ELR (cell line): ENCODE results near the gene OTX1.
"Not testable (repeated sequence)": the region's sequence is repeated elsewhere in the genome, so short reads cannot be mapped to it uniquely, and the experiment has no call there.

Experiments used
- DNase-seq: peaks from one replicate; pipeline ENCODE4 v3.0.0-alpha.2; 2015; ENCODE audit warnings: low read depth

Gene OTX1

GRCh38 chr2:63058921-63059792 is 8.5 kb downstream of the OTX1 start:
- peak; percentile 14 for DNase-seq

- DNase-seq: peak; percentile 16
Observed at GRCh38 chr2:63059793-63060471, 9.3 kb downstream of the OTX1 start.

- DNase-seq: no peak
Observed at GRCh38 chr2:63060472-63060991, 9.9 kb downstream of the OTX1 start.

GRCh38 chr2:63064197-63064596 is 13.6 kb downstream of the OTX1 start:
- DNase-seq: no peak

GRCh38 chr2:63064661-63065060 is 14.0 kb downstream of the OTX1 start:
- DNase-seq: no peak

GRCh38 chr2:63066265-63066664 is 15.6 kb downstream of the OTX1 start:
- no peak for DNase-seq

- no peak for DNase-seq
Observed at GRCh38 chr2:63066838-63067237, 16.2 kb downstream of the OTX1 start.

- DNase-seq: no peak
Observed at GRCh38 chr2:63071664-63072063, 21.0 kb downstream of the OTX1 start.

GRCh38 chr2:63073994-63074393 is 23.4 kb downstream of the OTX1 start:
- no peak for DNase-seq

GRCh38 chr2:63074399-63074798 is 23.8 kb downstream of the OTX1 start:
- not testable (repeated sequence) for DNase-seq

- peak; percentile 25 for DNase-seq
Observed at GRCh38 chr2:63078852-63079606, 28.4 kb downstream of the OTX1 start.

GRCh38 chr2:63081404-63081803 is 30.8 kb downstream of the OTX1 start:
- DNase-seq: no peak

- DNase-seq: no peak
Observed at GRCh38 chr2:63086687-63087086, 36.1 kb downstream of the OTX1 start.

- DNase-seq: no peak
Observed at GRCh38 chr2:63092401-63092800, 41.8 kb downstream of the OTX1 start.

GRCh38 chr2:63092857-63093256 is 42.2 kb downstream of the OTX1 start:
- DNase-seq: no peak

GRCh38 chr2:63093502-63093901 is 42.9 kb downstream of the OTX1 start:
- no peak for DNase-seq

GRCh38 chr2:63096491-63096890 is 45.9 kb downstream of the OTX1 start:
- no peak for DNase-seq

- no peak for DNase-seq
Observed at GRCh38 chr2:63099032-63099431, 48.4 kb downstream of the OTX1 start.

GRCh38 chr2:63101954-63102353 is 51.3 kb downstream of the OTX1 start:
- DNase-seq: no peak

GRCh38 chr2:63104482-63104881 is 53.9 kb downstream of the OTX1 start:
- DNase-seq: no peak
